Skeletal muscle satellite cell (primary cell): ENCODE results near the gene CTNND1. TPM values are rescaled to one million over a fixed set of nuclear protein-coding genes. Genes with fewer than 3 reads are reported as not detected.
"Not testable (repeated sequence)": the region's sequence is repeated elsewhere in the genome, so short reads cannot be mapped to it uniquely, and the experiment has no call there.

ENCODE experiments used
- H3K27me3 ChIP-seq: 2 replicates; pipeline ENCODE4 v1.7.0; 2013; ENCODE audit warnings: low read length; ENCODE audit not compliant: control insufficient read depth, insufficient read depth
- H3K36me3 ChIP-seq: 2 replicates; pipeline ENCODE4 v1.7.0; 2013; ENCODE audit warnings: mild to moderate bottlenecking, control low read depth, low read length; ENCODE audit not compliant: insufficient read depth
- H3K4me1 ChIP-seq: 2 replicates; pipeline ENCODE4 v1.7.0; 2013; ENCODE audit warnings: low read length; ENCODE audit not compliant: control insufficient read depth, insufficient read depth
- H3K4me2 ChIP-seq: 2 replicates; pipeline ENCODE4 v1.7.0; 2013; ENCODE audit warnings: mild to moderate bottlenecking, low read length
- H3K4me3 ChIP-seq: 2 replicates; pipeline ENCODE4 v1.7.0; 2013; ENCODE audit warnings: low read length
- H3K9ac ChIP-seq: 2 replicates; pipeline ENCODE4 v1.7.0; 2013; ENCODE audit warnings: mild to moderate bottlenecking, low read depth, low read length, moderate library complexity
- H3K9me3 ChIP-seq: replicated peaks from 2 replicates; pipeline ENCODE4 v1.7.0; 2013; ENCODE audit warnings: mild to moderate bottlenecking, control low read depth, low read length
- small RNA-seq: library from RNA; depleted of rRNA; stranded (forward); fragments of <200 nt; gene quantifications from one replicate; pipeline ENCODE3, GENCODE V24; 2012

CTNND1 gene

GRCh38 chr11:57838609-57839008 is 77.0 kb downstream of the CTNND1 start:
- H3K9ac ChIP-seq, H3K9me3 ChIP-seq, H3K27me3 ChIP-seq, H3K4me2 ChIP-seq, H3K4me1 ChIP-seq, H3K36me3 ChIP-seq, H3K4me3 ChIP-seq: not testable (repeated sequence)

- H3K27me3 ChIP-seq = no peaks in the 10 kb centered on the region
- H3K9me3 ChIP-seq = no peaks in the 10 kb centered on the region
- H3K9ac ChIP-seq = no peak overlapping the region
- no peaks in the 10 kb centered on the region for H3K4me1 ChIP-seq
- no peaks in the 10 kb centered on the region for H3K36me3 ChIP-seq
- H3K4me2 ChIP-seq = no peak overlapping the region
- H3K4me3 ChIP-seq = no peak overlapping the region
Measured at GRCh38 chr11:57842873-57843272, 81.3 kb downstream of the CTNND1 start.

- Histone ChIP-seq H3K4me2 (no peak overlapping the region), H3K9me3 (no peaks in the 10 kb centered on the region), H3K36me3 (no peaks in the 10 kb centered on the region), H3K4me3 (no peak overlapping the region), H3K9ac (no peak overlapping the region), H3K27me3 (no peaks in the 10 kb centered on the region), H3K4me1 (no peaks in the 10 kb centered on the region)
Measured at GRCh38 chr11:57867966-57868365, 106.4 kb downstream of the CTNND1 start.

GRCh38 chr11:57868491-57868890 is 106.9 kb downstream of the CTNND1 start:
- Histone ChIP-seq H3K4me2 (no peak overlapping the region), H3K9ac (no peak overlapping the region), H3K9me3 (no peaks in the 10 kb centered on the region), H3K4me1 (no peaks in the 10 kb centered on the region), H3K36me3 (no peaks in the 10 kb centered on the region), H3K27me3 (no peaks in the 10 kb centered on the region), H3K4me3 (no peak overlapping the region)

Small RNA genes lying within 50 kb of the gene (small RNA-seq; reads per million reads assigned to genes)
- not detected for gene AP001931.1
- gene TMX2-CTNND1 = not detected
